ENCODE results near the gene NHS. TPM values are rescaled to one million over a fixed set of nuclear protein-coding genes. Genes with fewer than 3 reads are reported as not detected.

The NHS gene
- total RNA-seq, 1 donor from 2014 or later: 12.1 TPM

DNA sequence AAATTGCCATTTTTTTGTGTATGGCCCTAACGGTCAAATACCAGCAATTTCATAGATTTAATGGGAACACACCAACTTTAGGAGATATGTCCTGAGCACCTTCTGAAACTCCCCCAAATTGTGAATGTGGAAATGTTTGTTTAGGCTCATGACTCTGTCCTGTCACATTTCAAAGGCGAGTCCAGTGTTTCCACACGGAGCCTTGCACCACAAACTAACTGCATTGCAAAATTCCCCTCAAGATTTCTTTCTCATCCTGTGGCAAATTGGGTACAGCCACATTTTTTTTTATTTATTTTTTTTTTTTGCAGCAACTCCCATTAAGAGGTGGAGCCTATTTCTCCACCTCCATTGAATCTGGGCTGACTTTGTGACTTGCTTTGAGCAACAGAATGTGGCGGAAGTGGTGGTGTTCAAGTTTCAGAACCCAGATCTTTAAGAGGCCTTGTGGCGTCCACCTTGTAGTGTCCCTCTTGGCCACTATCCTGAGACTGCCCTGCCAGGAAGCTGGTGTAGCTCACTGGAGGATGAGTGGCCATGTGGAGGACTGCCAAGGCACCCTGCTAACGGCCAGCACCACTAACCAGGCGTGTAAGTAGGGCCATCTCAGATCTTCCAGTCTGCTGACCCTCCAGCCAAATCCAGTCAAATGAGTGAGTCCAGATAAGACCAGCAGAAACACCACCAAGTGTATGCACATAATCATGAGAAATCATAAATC, 189.8 kb downstream of the NHS start:
- Histone ChIP-seq H3K4me2 (no peak overlapping the region), H3F3A (ENCODE audit: low read depth) (no peaks in the 10 kb centered on the region), H3K4me3 (no peak overlapping the region), H2AFZ (replicated peaks) (no peak overlapping the region), H3K36me3 (no peaks in the 10 kb centered on the region), H4K20me1 (ENCODE audit: low read depth) (no peaks in the 10 kb centered on the region), H3K9ac (no peak overlapping the region), H3K79me2 (ENCODE audit: low read depth) (no peaks in the 10 kb centered on the region), H3K27me3 (no peaks in the 10 kb centered on the region), H3K9me3 (ENCODE audit: low read depth) (no peaks in the 10 kb centered on the region), H3K4me1 (peaks cover 5% of the 10 kb centered on the region), H3K27ac (no peak overlapping the region)
- no peaks in the 10 kb centered on the region for H3K27me3 Mint-ChIP-seq (ENCODE audit: insufficient read depth, low read depth)
- no peak overlapping the region for H3K27ac Mint-ChIP-seq
- no peak overlapping the region for H3K4me3 Mint-ChIP-seq
- TF ChIP-seq CTCF (IDR thresholded peaks at IDR 0.05): no peak
- TF ChIP-seq EZH2 (IDR thresholded peaks at IDR 0.05): no peak
- TF ChIP-seq EZH2phosphoT487 (IDR thresholded peaks at IDR 0.05): no peak
- H3K9me3 Mint-ChIP-seq: peaks cover 3% of the 10 kb centered on the region
- H3K36me3 Mint-ChIP-seq: no peaks in the 10 kb centered on the region
- H3K4me1 Mint-ChIP-seq: peaks cover 24% of the 10 kb centered on the region
- no peak for DNase-seq (ENCODE audit: low spot score)

GRCh38 chrX:17566740-17567139, 191.7 kb downstream of the NHS start:
- DNase-seq (ENCODE audit: low spot score): no peak

GRCh38 chrX:17567187-17567586, 192.2 kb downstream of the NHS start:
- Histone ChIP-seq H4K20me1 (ENCODE audit: low read depth) (no peaks in the 10 kb centered on the region), H3K36me3 (no peaks in the 10 kb centered on the region), H3F3A (ENCODE audit: low read depth) (no peaks in the 10 kb centered on the region), H3K4me3 (no peak overlapping the region), H3K9ac (no peak overlapping the region), H3K4me2 (no peak overlapping the region), H3K27ac (no peak overlapping the region), H3K4me1 (no peaks in the 10 kb centered on the region), H3K9me3 (ENCODE audit: low read depth) (no peaks in the 10 kb centered on the region), H2AFZ (replicated peaks) (no peak overlapping the region), H3K79me2 (ENCODE audit: low read depth) (no peaks in the 10 kb centered on the region), H3K27me3 (no peaks in the 10 kb centered on the region)
- Mint-ChIP-seq H3K4me3 (no peak overlapping the region), H3K4me1 (peaks cover 11% of the 10 kb centered on the region), H3K27me3 (ENCODE audit: insufficient read depth, low read depth) (peaks cover 3% of the 10 kb centered on the region), H3K9me3 (peaks cover 10% of the 10 kb centered on the region), H3K27ac (no peak overlapping the region), H3K36me3 (no peaks in the 10 kb centered on the region)
- no peak for DNase-seq (ENCODE audit: low spot score)
- TF ChIP-seq EZH2 (IDR thresholded peaks at IDR 0.05) (no peak), EZH2phosphoT487 (IDR thresholded peaks at IDR 0.05) (no peak), CTCF (IDR thresholded peaks at IDR 0.05) (no peak)

More at GRCh38 chrX:17566740-17567139, 191.7 kb downstream of the NHS start:
- Histone ChIP-seq H3K79me2 (ENCODE audit: low read depth) (no peaks in the 10 kb centered on the region), H3K4me2 (no peak overlapping the region), H3K4me1 (no peaks in the 10 kb centered on the region), H4K20me1 (ENCODE audit: low read depth) (no peaks in the 10 kb centered on the region), H3F3A (ENCODE audit: low read depth) (no peaks in the 10 kb centered on the region), H3K36me3 (no peaks in the 10 kb centered on the region), H2AFZ (replicated peaks) (no peak overlapping the region), H3K4me3 (no peak overlapping the region), H3K9me3 (ENCODE audit: low read depth) (no peaks in the 10 kb centered on the region), H3K9ac (no peak overlapping the region), H3K27ac (no peak overlapping the region), H3K27me3 (no peaks in the 10 kb centered on the region)
- Mint-ChIP-seq H3K4me3 (no peak overlapping the region), H3K27me3 (ENCODE audit: insufficient read depth, low read depth) (no peaks in the 10 kb centered on the region), H3K27ac (no peak overlapping the region), H3K4me1 (peaks cover 11% of the 10 kb centered on the region), H3K9me3 (peaks cover 8% of the 10 kb centered on the region), H3K36me3 (no peaks in the 10 kb centered on the region)
- TF ChIP-seq CTCF (IDR thresholded peaks at IDR 0.05): no peak
- TF ChIP-seq EZH2 (IDR thresholded peaks at IDR 0.05): no peak
- no peak for TF ChIP-seq EZH2phosphoT487 (IDR thresholded peaks at IDR 0.05)

Data from neural progenitor cell (in vitro differentiated cells).